M059J (cell line): ENCODE results near the gene ELL. TPM values are rescaled to one million over a fixed set of nuclear protein-coding genes. Genes with fewer than 3 reads are reported as not detected.
A peak's percentile ranks its signal among the peaks of the same experiment; 100 is the strongest.
"Not testable (repeated sequence)": the region's sequence is repeated elsewhere in the genome, so short reads cannot be mapped to it uniquely, and the experiment has no call there.

Experiments
- DNase-seq: peaks from one replicate; pipeline ENCODE4 v3.0.0-alpha.2; 2012; ENCODE audit warnings: low read depth
- total RNA-seq: library from RNA; depleted of rRNA; stranded (reverse); fragments of >200 nt; shearing (Covaris generic); gene quantifications from 2 replicates; pipeline ENCODE4 v1.2.3, GENCODE V29; 2014; rRNA removed

The ELL gene
- 7.5 and 15.4 TPM in 2 replicates for total RNA-seq

- no peak for DNase-seq
These were observed at the start of gene ELL for GRCh38 chr19:18521692-18522123. TSS of gene ELL (minus strand) at chr19:18522070. CDS start at chr19:18522055, 15 bp downstream.

- DNase-seq = no peak
These were observed 46.5 kb upstream of the ELL start for GRCh38 chr19:18568367-18568766.

DNA sequence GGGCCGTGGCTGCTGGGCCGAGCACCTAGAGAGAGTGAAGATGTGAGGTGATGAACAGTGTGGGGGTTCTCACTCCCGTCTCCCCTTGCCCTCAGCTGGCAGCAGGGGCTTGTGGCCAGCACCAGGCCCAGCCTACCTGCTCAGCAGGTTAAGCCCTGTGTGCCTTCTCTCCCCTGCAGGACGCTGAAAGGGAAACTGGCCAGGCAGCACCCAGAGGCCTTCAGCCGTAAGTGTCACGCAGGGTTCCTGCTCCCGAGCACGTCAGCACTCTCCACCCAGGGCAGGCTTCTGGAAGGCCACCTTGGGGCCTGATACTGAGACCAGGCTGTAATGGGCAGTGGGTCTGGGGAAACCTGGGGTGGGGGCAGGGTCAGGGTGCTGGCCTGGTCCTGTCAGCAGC, 45.1 kb upstream of the ELL start:
- DNase-seq = no peak

DNA sequence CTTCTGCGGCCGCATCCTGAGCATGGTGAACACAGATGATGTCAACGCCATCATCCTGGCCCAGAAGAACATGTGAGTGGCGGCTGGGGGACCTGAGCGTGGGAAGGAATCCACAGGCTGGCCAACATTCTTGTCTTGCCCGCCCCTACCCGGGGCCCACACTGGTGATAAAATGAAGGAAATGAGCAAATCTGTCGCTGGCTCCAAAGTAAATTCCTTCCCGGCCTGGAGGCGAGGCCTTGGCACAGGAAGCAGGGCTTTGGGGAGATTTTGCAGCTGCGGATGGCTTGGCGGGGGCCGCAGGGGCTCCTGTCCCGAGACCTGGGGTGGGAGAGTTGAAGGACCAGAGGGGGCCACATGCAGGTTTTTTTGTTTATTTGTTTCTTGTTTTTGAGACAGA, 40.2 kb upstream of the ELL start:
- no peak for DNase-seq

GRCh38 chr19:18559685-18560084, 37.8 kb upstream of the ELL start:
- no peak for DNase-seq

- DNase-seq = no peak
These were observed 36.7 kb upstream of the ELL start for GRCh38 chr19:18558604-18559003.

DNA sequence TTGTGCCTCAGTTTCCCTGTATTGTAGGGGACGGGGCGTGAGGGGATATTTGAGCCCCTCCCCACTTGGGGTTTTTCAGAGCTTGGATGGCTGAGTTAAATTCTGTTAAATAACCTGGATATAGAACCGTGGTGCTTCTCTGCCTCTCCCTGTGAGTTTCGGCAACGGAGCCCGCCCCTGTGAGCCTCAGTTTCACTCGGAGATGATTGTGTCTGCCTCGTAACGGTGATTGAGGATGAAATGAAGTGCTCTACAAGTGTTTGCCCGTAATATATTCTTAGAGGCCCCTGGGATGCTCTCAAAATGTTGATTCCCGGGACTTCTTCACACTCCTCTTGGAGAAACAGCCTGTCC, 36.3 kb upstream of the ELL start:
- DNase-seq = no peak

GRCh38 chr19:18557411-18558201, 35.7 kb upstream of the ELL start, which contains the start of gene KXD1:
TSS of gene KXD1 (plus strand) at chr19:18557870. CDS start at chr19:18562057, 4,187 bp downstream.
- DNase-seq = peak; percentile 99

- no peak for DNase-seq
These were observed 29.8 kb upstream of the ELL start for GRCh38 chr19:18551631-18552030.

DNA sequence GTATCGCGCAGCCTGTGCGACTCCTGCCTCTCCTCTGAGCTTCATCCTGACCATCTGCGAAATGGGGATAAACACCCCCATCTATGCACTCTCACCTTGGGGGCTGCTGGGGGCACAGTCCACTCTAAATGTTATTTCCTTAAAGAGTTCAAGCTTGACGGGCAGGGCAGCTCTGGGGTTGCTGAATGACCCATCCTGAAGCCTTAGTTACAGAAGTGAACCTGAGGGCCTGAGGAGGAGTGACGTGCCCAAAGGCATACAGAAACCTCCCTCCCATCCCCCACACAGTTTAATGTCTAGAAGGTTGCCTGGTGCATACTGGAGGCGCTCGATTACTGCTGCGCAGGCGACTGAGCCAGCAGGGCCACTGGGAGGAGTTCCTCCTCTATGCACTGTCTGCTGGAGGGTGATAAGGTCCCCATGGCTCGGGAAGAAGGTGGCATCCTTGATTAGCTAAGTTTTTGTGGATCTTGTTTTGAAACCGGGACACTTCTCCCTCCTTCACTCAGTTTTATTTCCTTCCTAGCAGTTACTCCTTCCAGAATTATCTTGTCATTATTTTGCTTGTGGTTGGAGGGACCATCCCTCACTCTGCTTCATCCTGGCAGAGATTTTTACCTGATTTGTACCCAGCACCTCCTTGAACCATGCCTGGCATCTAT, 22.1 kb upstream of the ELL start:
- DNase-seq = peak; percentile 73

GRCh38 chr19:18542941-18543813, 21.3 kb upstream of the ELL start, which contains the start of gene FKBP8:
TSS of gene FKBP8 (minus strand) at chr19:18543573. CDS start at chr19:18541970, 1,603 bp downstream.
- DNase-seq = peak; percentile 79

DNA sequence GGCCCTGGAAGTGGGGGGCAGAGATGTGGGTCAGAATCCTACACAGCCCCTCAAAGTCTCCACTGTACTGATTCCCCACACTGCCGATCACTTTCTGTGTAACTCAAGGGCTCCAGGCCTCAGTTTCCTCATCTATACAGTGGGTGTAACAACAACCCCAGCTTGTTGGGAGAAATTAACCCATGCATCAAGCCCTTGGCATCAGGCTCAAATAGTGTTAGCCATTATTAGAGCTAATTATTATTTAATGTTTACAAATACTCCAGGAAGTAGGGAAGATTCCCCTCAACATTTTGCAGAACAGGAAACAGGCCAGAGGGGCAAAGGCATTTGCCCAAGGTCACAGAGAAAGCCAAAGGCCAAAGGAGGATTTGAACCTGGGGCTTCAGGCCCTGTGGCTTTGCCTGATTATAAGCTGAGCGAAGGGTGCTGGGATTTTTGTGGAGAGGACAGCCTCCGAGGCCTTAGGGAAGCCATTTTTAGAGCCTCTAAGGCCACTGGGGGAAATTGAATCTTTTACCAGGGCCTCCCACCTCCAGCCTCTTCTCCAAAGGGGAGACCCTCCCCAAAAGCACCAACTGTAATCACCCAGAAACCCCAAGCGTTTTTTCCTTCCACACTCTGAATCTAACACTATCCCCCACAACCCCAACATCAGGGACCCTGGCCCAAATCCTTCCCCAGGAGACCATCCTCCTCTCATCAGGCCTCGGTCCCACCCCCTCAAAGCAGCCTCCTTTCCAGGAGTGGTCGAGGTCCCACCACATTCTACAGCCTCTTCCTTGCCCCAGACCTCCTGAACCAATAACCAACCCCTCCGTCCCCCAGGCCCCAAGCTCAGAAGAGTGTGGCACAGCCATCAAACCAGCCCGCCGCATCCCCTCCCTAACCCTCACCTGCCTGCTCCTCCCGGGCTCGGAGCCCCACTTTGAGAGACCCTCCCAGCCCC, 20.4 kb upstream of the ELL start:
- DNase-seq = no peak

DNA sequence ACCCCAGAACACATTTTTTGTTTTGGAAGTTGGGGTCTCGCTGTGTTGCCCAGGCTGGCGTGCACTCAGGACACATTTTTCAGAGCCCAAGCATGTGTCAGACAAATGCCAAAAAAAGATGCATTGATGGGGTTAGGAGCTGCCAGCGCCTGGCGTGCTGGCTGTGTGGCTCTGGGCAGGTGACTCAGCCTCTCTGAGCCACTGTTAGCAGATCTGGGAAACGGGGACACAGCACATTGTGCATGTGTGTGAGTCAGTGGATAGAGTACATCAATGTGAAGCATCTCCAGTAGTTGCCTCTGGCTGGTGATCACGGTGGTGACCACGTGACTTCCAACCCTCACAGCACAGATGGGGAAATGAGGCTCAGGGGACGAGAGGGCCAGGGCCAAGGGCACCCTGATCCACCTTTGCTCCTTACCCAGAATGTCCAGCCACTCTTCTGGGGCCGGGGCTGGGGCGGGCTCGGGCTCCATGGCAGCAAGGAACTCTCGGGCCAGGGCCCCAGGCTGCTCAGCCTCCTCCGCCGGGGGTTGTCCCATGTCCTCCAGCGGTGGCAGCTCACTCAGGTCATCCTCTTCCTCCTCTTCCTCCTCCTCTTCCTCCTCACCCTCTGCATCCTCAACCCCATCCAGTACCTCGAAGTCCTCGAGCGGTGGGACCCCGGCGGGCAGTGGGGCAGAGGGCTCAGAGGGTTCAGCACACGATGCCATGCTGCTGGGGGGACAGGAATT, 19.6 kb upstream of the ELL start:
- no peak for DNase-seq

DNA sequence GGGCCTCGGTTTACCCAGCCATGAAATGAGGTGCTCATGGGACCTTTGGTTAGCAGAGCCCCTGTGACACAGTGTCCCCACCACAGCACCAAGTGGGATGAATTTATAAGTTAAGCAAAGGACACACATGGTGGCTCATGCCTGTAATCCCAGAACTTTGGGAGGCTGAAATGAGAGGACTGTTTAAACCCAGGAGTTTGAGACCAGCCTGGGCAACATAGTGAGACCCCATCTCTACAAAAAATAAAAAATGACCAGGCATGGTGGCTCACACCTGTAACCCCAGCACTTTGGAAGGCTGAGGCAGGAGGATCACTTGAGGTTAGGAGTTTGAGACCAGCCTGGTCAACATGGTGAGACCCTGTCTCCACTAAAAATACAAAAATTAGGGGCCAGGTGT, 18.3 kb upstream of the ELL start:
- DNase-seq = not testable (repeated sequence)

- no peak for DNase-seq
These were observed 17.5 kb upstream of the ELL start for GRCh38 chr19:18539372-18539771.

GRCh38 chr19:18538115-18538514, 16.2 kb upstream of the ELL start:
- DNase-seq = no peak

- DNase-seq = no peak
These were observed 15.6 kb upstream of the ELL start for GRCh38 chr19:18537431-18537830.

- no peak for DNase-seq
These were observed 14.6 kb upstream of the ELL start for GRCh38 chr19:18536475-18536874.

- DNase-seq = no peak
These were observed 11.2 kb upstream of the ELL start for GRCh38 chr19:18533058-18533457.

- no peak for DNase-seq
These were observed 10.5 kb upstream of the ELL start for GRCh38 chr19:18532168-18532890.
